GM19395 (cell line): Measurements from ENCODE around the gene LY86.
A peak's percentile ranks its signal among the peaks of the same experiment; 100 is the strongest.

ENCODE experiments used
- ATAC-seq: cut with Tn5 transposase; IDR thresholded peaks from one replicate; pipeline ENCODE4 v1.9.1; 2021; ENCODE audit warnings: mild to moderate bottlenecking, moderate library complexity; ENCODE audit not compliant: unreplicated experiment

The LY86 gene

GRCh38 chr6:6676910-6677441 lies 88.5 kb downstream of the LY86 start:
- peak; percentile 78 for ATAC-seq

- ATAC-seq = no peak
These were observed 89.7 kb downstream of the LY86 start for GRCh38 chr6:6678185-6678671.

DNA sequence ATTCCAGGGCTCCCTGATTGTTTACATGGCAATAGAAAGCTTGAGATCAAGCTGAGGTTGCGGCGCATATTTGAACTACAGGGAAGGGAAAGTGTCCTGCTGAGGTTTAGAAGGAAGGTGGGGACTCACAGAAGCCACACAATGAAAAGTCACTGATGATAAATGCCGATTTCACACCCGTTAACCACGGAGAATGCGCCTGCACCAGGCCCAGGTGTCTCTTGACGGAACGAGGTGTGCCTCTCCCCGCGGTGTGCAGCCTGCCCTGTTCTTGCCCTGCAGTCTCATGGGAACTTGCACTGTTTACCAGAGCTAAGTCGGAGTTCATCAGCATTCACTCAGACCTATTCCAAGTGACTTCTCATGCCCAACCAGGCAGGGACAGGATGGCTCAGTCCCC lies 90.3 kb downstream of the LY86 start:
- no peak for ATAC-seq

GRCh38 chr6:6679633-6680032 lies 91.1 kb downstream of the LY86 start:
- ATAC-seq = no peak

DNA sequence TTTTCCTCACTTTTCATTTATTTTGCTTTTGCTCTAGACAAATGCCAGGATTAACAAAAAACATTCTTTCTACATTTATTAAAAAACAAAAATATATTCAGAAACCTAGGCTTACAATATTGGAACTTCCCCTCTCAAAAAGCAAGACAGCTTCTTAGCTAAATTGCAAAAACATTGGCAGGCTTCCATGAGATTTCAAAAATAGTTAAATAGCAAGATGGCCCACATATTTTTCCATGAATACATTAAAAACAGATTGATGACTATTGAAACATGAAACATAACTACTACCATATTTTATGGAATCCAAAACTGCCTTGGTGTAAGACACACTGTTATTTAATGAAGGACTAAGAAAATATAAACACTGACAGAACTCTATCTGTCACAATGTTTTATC lies 92.0 kb downstream of the LY86 start:
- no peak for ATAC-seq

- no peak for ATAC-seq
These were observed 92.7 kb downstream of the LY86 start for GRCh38 chr6:6681075-6681849.

GRCh38 chr6:6682225-6682624 lies 93.7 kb downstream of the LY86 start:
- ATAC-seq = no peak

- peak; percentile 87 for ATAC-seq
These were observed 95.7 kb downstream of the LY86 start for GRCh38 chr6:6683969-6684833.

DNA sequence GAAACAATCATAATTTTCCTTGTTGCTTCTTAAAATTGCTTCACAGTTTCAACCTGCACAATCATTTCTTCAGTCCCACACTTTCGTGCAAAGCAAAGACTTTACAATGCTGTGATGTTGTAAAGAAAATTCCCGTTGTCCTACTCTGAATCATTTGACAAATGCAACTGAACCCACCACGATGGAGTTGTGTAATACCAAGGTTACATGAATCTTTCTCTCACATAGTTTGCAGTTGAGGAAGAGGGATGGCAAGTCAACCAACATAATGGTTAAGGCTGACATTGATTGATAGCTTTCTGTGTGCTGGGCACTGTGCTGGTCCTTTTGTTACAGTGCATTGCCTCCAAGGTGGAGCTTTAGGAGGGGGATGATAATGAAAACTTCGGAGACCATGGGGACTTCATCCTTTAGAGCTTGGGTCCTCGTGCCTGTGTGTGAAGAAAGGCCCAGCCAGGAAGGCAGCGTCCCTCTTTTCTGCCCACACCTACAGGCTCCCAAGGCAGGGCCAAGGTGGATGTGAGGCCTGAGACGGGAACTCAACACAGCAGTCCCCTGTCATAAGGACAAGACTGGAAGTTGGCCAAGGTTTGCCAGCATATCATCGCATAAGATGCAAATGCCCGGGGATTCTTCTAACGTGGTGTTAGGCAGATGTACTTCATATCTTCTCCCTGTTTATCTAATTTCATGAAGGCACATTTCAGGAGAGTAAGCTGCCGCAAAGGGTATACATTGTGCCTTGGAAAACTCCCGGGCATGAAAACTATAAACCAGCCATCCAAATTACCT lies 96.9 kb downstream of the LY86 start:
- no peak for ATAC-seq

- ATAC-seq = no peak
These were observed 97.7 kb downstream of the LY86 start for GRCh38 chr6:6686176-6686575.

DNA sequence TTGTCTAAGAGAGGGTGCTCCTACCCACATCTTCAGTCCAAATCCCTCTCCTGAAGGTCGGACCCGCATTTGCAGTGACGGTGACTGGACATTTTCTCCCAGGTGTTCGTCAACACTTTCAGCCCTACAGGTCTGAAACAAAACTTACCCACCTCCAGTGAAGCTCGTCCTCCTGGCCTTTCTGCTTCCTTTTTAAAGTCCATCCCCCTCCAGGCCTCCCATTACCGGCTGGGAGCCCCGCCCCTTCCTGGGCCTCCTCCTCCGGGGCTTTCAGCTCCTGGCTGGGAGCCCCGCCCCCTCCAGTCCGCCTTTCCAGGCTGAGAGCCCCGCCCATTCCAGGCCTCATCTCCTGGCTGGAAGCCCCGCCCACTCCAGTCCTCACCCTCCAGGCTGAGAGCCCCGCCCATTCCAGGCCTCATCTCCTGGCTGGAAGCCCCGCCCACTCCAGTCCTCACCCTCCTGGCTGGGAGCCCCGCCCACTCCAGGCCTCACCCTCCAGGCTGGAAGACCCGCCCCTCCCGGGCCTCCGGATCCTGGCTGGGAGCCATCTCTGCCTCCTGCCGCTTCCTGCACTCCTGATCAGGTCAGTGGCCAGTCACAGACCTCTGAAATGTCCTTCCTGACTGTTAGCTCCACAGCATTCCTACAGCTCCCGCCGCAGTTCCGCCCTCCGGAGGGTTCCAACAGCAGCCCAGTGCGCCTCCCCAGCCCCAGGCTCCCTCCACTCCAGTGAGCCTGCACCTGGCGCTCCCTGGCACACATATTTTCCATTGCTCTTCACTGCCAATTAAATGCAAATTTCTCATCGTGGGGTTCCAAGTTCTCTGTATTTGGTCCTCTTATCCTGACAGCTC lies 98.5 kb downstream of the LY86 start:
- ATAC-seq = peak; percentile 42

DNA sequence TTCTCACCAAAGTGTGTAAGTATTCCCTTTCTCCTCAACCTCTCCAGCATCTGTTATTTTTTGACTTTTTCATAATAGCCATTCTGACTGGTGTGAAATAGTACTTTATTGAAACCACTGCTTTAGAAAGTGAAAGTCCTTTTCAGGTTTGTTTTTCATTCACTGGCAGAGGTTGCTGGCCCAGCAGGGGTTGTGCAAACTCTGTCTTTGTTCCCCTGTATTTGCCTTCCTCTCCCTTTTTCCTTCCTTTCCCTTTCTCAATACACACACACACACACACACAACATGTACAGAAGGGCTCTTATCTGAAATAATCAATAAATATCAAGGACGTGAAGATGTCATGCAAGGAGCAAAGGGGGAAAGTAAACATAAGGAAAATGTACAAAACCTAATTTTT lies 99.8 kb downstream of the LY86 start:
- ATAC-seq = no peak

DNA sequence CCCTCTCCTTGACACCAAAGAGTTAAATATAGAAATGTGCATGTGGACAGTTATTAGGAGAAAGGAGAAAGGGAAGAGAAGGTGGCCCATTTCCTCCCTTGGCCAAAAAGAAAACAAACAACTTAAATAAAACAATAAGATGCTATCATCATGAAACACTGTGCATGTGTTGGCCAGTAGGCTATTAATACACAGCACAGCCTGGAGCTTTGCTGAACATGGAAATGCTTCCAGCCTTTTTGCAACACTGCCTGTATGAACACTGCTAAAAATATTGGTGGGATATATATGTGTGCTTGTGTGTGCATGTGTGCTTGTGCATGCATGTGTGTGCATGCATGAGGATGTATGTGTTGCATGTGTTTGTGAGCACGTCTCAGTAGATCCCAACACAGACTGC lies 100.4 kb downstream of the LY86 start:
- ATAC-seq = no peak

DNA sequence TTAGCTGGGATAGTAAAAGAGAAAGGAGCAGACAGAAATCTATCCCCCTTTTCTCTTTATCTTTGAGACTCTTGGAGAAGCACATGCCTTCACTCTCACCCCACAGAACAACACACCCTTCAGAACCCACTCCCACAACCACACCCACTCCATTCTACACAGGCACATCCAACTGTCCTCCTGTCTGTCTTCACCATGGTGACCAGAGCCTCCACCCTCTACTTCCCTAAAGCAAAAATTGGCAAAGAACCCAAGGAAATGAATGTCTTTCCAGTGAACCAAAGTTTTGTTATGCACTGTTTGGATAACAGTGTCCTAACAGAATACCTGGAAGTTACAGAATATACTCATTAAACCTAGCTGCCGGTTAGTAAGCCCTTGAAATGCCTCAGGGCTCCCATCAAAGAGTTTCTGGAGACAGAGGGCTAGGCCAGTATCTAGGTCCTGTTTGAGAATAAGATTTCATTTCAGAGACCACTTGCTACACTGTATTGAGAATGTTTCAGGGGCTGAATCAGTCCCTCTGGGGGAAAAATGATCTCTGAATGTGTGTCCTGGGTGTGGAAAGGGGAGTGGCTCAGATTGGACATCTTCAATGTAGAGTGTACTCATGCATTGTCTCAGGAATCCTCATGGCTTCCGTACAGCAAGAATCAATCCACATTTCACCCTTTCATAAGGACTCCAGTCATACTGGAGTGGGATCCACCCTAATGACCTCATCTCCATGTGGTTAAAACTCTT lies 101.1 kb downstream of the LY86 start:
- ATAC-seq = no peak

- no peak for ATAC-seq
These were observed 101.6 kb downstream of the LY86 start for GRCh38 chr6:6690144-6690483.

GRCh38 chr6:6694368-6694780 lies 105.9 kb downstream of the LY86 start:
- no peak for ATAC-seq

- ATAC-seq = no peak
These were observed 106.5 kb downstream of the LY86 start for GRCh38 chr6:6694825-6695624.

- ATAC-seq = no peak
These were observed 107.2 kb downstream of the LY86 start for GRCh38 chr6:6695625-6696276.
